NK-92 (cell line): ENCODE measurements around the gene WNT7A.

Source experiments
- DNase-seq: peaks from one replicate; lab custom pipeline; 2025; ENCODE audit not compliant: unreplicated experiment; lab: John Stamatoyannopoulos, UW

WNT7A gene

DNA sequence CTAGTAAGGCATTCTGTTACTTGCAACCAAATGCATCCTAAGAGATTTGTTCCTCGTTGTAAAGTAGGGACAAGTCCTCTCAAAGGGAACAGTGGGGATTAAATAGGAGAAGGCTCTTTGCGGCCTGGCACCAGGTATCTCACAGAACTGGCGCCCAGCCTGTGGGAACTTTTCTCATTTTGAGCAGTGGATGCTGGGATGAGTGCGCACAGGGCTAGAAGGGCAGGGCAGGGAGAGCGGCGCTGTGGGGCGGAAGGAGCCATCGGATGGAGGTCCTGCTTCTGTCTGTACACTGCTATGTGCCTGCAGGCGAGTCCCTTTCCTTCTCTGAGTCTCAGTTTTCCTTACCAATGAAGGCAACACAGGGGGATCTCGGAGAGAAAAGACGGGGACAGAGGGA lies 50.6 kb downstream of the WNT7A start:
- DNase-seq: no peak

- no peak for DNase-seq
Measured at GRCh38 chr3:13828501-13829265, 51.2 kb downstream of the WNT7A start.

DNA sequence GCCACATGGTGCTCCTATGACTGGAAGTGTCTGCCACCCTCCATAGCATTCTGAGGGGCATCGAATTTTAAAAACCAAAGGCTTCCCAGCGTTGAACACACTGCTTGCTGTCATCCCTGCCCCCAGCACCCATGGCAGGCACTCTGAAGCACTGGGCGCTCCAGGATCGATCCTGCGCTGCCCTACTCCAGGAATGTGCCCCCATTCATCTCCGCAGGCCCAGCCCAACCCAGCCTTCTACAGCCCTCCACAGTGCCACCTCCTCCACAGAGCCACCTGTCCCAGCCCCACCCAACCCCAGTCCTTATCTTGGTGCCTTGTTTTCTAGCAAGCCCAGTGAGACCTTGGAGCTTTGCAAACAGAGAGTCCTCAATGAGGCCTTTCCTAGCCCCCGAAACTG lies 52.2 kb downstream of the WNT7A start:
- no peak for DNase-seq

GRCh38 chr3:13827256-13827655 lies 52.6 kb downstream of the WNT7A start:
- DNase-seq: no peak

- DNase-seq: no peak
Measured at GRCh38 chr3:13826672-13827071, 53.2 kb downstream of the WNT7A start.

DNA sequence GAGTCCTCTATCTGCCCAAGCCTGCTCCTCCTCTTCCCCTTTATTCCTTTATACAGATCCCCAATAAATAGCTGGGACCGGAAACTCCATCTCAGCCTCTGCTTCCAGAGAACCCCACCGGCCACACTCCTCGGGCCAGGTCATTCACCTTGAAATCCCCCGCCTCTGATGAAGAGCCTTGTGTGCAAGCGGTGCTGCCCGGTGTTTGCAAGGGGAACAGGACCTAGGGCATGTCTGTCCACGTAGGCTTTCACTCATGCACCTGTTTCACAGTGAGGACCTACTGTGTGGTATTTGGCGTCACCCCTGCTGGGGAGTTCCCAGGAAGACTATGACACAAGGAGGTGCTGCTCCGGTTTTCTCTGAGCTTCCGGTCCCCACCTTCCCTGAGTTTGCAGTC lies 54.0 kb downstream of the WNT7A start:
- no peak for DNase-seq

- no peak for DNase-seq
Measured at GRCh38 chr3:13825311-13825579, 54.6 kb downstream of the WNT7A start.

GRCh38 chr3:13824521-13825310 lies 55.2 kb downstream of the WNT7A start:
- no peak for DNase-seq

GRCh38 chr3:13823692-13824091 lies 56.2 kb downstream of the WNT7A start:
- no peak for DNase-seq

DNA sequence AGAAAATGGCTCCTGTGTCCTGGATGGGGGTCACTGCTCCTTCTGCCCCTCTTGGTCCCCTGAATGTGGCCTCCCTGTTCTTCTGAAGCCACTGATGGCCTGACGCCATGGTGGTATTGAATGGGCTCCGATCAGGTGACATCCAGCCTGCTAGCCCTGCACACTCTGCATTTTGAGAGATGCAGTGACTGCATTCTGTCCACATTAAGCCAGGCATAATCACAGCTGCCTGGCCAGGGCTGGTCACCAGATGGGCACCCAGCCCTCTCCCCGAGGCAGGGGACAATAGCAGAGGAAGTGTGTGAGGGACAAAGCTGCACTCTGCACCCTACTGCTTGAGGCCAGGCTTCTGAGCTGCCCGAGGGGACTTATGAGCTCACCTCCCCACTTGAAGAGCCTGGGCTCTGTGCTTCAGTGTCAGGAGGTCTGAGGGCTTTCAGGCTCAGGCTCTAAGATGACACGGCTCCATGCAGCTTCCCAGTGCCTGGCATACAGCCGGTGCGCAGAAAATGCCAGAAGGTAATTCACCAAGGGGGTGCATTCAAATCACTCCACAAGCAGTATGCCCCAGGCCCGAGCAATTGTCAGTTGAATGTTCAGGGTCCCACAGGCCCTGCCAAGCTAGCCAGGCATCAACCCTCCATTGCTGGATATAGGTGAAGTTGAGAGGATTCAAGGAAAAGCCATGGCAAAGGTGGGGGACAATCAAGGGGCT lies 56.8 kb downstream of the WNT7A start:
- DNase-seq: no peak

GRCh38 chr3:13822042-13822441 lies 57.8 kb downstream of the WNT7A start:
- DNase-seq: no peak

GRCh38 chr3:13821126-13821525 lies 58.7 kb downstream of the WNT7A start:
- DNase-seq: no peak

DNA sequence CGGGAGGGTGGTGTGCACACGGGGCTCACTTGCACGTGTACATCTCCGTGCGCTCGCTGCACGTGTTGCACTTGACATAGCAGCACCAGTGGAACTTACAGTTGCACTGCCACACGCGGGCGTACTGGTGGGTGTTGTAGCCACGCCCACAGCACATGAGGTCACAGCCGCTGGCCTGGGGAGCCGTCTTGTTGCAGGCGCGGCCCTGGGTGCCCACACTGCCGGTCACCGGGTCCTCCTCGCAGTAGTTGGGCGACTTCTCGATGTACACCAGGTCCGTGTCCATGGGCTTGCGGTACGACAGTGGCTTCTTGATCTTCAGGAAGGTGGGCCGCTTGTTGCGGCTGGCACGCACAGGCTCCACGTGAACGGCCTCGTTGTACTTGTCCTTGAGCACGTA lies 61.0 kb downstream of the WNT7A start:
- DNase-seq: no peak

DNA sequence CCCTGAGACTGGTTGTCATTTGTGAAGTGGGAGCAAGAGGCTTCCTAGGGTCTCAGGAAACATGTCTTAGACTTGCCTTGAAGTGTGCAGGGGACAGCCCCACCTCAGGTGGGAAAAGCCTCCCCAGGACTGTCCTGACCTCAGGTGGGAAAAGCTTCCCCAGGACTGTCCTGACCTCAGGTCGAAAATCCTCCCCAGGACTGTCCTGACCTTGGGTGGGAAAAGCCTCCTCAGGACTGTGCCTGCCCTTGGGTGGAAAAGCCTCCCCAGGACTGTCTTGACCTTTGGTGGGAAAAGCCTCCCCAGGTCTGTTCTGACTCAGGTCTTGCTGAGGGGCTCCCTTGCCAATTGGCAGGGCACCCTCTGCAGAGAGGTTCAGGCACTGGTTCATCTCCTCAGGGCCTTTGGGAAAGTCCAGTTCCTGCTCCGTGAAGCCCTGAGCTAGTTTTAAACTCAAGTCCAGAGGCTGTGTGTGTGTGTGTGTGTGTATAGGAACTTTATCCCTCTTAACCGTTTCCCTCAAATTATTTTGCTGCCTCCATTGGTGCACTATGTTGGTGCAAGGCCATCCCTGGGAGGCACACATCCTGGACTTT lies 64.7 kb downstream of the WNT7A start:
- no peak for DNase-seq

- DNase-seq: no peak
Measured at GRCh38 chr3:13812034-13812471, 67.8 kb downstream of the WNT7A start.

DNA sequence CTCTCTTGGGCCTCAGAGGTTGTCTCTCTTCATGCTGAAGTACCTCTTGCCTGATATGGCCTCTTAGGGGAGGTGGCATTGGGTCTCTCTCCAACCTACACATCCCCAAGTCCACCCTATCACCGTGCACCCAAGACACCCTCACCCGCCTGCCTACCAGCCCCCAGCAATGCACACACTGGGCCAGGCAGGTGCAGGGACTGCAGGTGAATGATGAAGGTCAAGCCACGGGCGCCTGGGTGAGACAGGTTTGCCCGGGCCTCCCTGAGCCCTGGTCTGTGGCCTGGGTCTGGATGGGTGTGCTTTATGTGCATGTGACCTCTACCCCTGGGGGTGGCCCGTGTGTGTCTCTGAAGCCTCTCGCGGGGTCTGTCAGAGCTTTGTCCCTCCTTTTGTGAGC lies 68.3 kb downstream of the WNT7A start:
- DNase-seq: no peak

DNA sequence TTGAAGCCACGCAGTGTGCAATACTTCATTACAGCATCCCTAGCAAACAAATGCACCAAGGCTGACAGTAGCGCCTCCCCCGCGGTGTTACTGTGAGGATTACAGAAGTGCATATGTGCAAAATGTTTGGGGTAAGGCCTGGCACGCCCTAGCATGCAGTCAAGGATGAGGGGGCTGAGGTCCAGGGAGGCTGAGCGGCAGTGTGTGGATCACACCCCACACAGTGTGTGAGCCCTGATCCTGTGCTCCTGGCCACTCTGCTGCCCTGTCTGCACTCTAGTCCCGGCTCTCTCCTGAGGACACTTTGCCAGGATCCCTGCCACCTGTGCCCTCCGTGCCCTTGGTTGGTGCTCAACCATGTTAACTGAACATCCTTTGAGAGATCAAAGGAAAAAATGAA lies 71.3 kb downstream of the WNT7A start:
- DNase-seq: no peak

GRCh38 chr3:13801361-13802204 lies 78.3 kb downstream of the WNT7A start:
- no peak for DNase-seq

GRCh38 chr3:13800064-13800463 lies 79.8 kb downstream of the WNT7A start:
- DNase-seq: no peak

- no peak for DNase-seq
Measured at GRCh38 chr3:13798401-13798800, 81.5 kb downstream of the WNT7A start.
